ENCODE measurements around the gene CACNA1G.

The CACNA1G gene

GRCh38 chr17:50549256-50549941, 11.1 kb upstream of the CACNA1G start:
- no peak for FAIRE-seq

GRCh38 chr17:50549969-50550368, 10.5 kb upstream of the CACNA1G start:
- no peak for FAIRE-seq

GRCh38 chr17:50550661-50551432, 9.7 kb upstream of the CACNA1G start:
- FAIRE-seq: no peak

GRCh38 chr17:50551433-50551815, 9.1 kb upstream of the CACNA1G start:
- no peak for FAIRE-seq

GRCh38 chr17:50551884-50552283, 8.6 kb upstream of the CACNA1G start:
- FAIRE-seq: no peak

- no peak for FAIRE-seq
Observed at GRCh38 chr17:50554201-50554600, 6.3 kb upstream of the CACNA1G start.

- no peak for FAIRE-seq
Observed at GRCh38 chr17:50556803-50557202, 3.7 kb upstream of the CACNA1G start.

GRCh38 chr17:50557630-50558029, 2.9 kb upstream of the CACNA1G start:
- FAIRE-seq: no peak

GRCh38 chr17:50558091-50558490, 2.4 kb upstream of the CACNA1G start:
- no peak for FAIRE-seq

- no peak for FAIRE-seq
Observed at GRCh38 chr17:50558581-50558940, 2.0 kb upstream of the CACNA1G start.

GRCh38 chr17:50558941-50559614, 1.4 kb upstream of the CACNA1G start:
- no peak for FAIRE-seq

GRCh38 chr17:50559674-50560184, 786 bp upstream of the CACNA1G start:
- no peak for FAIRE-seq

- no peak for FAIRE-seq
Observed at GRCh38 chr17:50560931-50561745, 623 bp downstream of the CACNA1G start.

- no peak for FAIRE-seq
Observed at GRCh38 chr17:50561746-50562141, 1.2 kb downstream of the CACNA1G start.

- no peak for FAIRE-seq
Observed at GRCh38 chr17:50562242-50563091, 2.0 kb downstream of the CACNA1G start.

- no peak for FAIRE-seq
Observed at GRCh38 chr17:50563092-50563511, 2.6 kb downstream of the CACNA1G start.

- no peak for FAIRE-seq
Observed at GRCh38 chr17:50564916-50565315, 4.4 kb downstream of the CACNA1G start.

GRCh38 chr17:50565402-50566350, 5.2 kb downstream of the CACNA1G start:
- no peak for FAIRE-seq

- FAIRE-seq: no peak
Observed at GRCh38 chr17:50566886-50567285, 6.4 kb downstream of the CACNA1G start.

- no peak for FAIRE-seq
Observed at GRCh38 chr17:50568659-50569058, 8.1 kb downstream of the CACNA1G start.

GRCh38 chr17:50569592-50569991, 9.1 kb downstream of the CACNA1G start:
- no peak for FAIRE-seq

All from TTC549 (cell line).